ENCODE measurements around the gene PRR13.

The PRR13 gene

GRCh38 chr12:53492830-53493609 is 51.5 kb downstream of the PRR13 start:
- H3K9me2 ChIP-seq (replicated peaks; ENCODE audit: control insufficient read depth, low read length): no peaks in the 10 kb centered on the region
- peaks cover 5% of the 10 kb centered on the region; the same call in 1 of the 2 replicates for H3K79me2 ChIP-seq (ENCODE audit: control insufficient read depth, low read length)
- peak overlapping the region; percentile 93 for H3K4me3 ChIP-seq (ENCODE audit: low read length)

DNA sequence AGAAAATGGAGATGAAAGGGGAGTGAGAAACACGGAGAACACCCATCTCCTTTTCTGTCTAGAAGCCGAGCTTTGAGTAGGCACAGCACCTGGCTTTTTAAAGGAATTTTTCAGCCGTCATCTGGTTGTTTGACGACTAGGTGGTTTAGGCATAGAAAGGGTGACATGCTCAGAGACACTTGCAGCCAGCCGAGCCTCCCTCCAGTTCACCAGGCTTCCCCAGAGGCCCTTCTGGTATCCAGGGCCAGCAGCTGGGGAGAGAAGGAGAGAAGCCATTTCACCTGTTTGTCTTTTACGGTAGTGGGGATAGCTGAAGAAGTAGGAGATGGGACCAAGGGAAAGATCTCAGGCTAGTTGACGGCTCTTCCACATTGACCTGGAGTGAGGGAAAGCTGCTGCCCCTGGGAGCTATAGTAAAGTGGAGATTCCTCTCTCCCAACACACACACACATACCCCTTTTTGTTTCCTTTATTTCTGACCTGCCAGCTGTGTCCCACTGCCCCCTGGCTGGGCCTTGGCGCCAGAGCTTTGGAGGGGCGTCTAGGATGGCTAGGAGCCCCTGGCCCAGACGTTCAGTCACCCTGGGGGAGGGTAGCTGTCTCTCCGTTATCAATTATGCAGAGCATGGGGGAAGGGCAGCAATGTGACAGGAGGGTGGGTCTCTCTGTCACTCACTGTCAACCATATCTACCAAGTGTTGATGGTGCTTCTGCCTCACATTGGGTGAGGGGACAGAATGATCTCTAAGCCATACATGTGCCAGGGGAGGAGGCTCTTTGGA is 52.3 kb downstream of the PRR13 start:
- H3K4me2 ChIP-seq (ENCODE audit: low read length): peak overlapping the region; percentile 100
- no peaks in the 10 kb centered on the region for H4K20me1 ChIP-seq (ENCODE audit: control insufficient read depth, insufficient read depth, low read depth, low read length)
- peaks cover 58% of the 10 kb centered on the region for H3K4me1 ChIP-seq (ENCODE audit: control insufficient read depth, low read length)
- TF ChIP-seq EZH2phosphoT487 (IDR thresholded peaks at IDR 0.05; ENCODE audit: borderline replicate concordance, low read length) (no peak), CTCF (IDR thresholded peaks at IDR 0.05; ENCODE audit: low read depth, low read length, poor library complexity, severe bottlenecking) (no peak)
- H3K36me3 ChIP-seq (ENCODE audit: control insufficient read depth, low read length): 0 out of 2 replicates have a peak, but pooled peaks cover 3% of the 10 kb centered on the region
- peaks cover 13% of the 10 kb centered on the region for H3K79me2 ChIP-seq (ENCODE audit: control insufficient read depth, low read length)
- H3K9me3 ChIP-seq (ENCODE audit: control insufficient read depth, insufficient read depth, low read length): no peaks in the 10 kb centered on the region
- no peaks in the 10 kb centered on the region for H3K9me2 ChIP-seq (replicated peaks; ENCODE audit: control insufficient read depth, low read length)
- H3K4me3 ChIP-seq (ENCODE audit: low read length): peak overlapping the region; percentile 93
- peak overlapping the region; percentile 24; the same call in 1 of the 2 replicates for H3K27ac ChIP-seq (ENCODE audit: low read depth, low read length)
- H3K27me3 ChIP-seq (ENCODE audit: control insufficient read depth, low read length): no peaks in the 10 kb centered on the region
- peaks cover 2% of the 10 kb centered on the region; the same call in 1 of the 2 replicates for H3F3A ChIP-seq (ENCODE audit: control insufficient read depth, insufficient read depth)

More at GRCh38 chr12:53492830-53493609, 51.5 kb downstream of the PRR13 start:
- Histone ChIP-seq H3K9me3 (ENCODE audit: control insufficient read depth, insufficient read depth, low read length) (no peaks in the 10 kb centered on the region), H3F3A (ENCODE audit: control insufficient read depth, insufficient read depth) (peaks cover 2% of the 10 kb centered on the region; the same call in 1 of the 2 replicates), H3K4me2 (ENCODE audit: low read length) (peak overlapping the region; percentile 100), H3K36me3 (ENCODE audit: control insufficient read depth, low read length) (0 out of 2 replicates have a peak, but pooled peaks cover 3% of the 10 kb centered on the region), H4K20me1 (ENCODE audit: control insufficient read depth, insufficient read depth, low read depth, low read length) (no peaks in the 10 kb centered on the region), H3K27me3 (ENCODE audit: control insufficient read depth, low read length) (no peaks in the 10 kb centered on the region), H3K27ac (ENCODE audit: low read depth, low read length) (peak overlapping the region; percentile 24; the same call in 1 of the 2 replicates), H3K4me1 (ENCODE audit: control insufficient read depth, low read length) (peaks cover 51% of the 10 kb centered on the region)
- TF ChIP-seq CTCF (IDR thresholded peaks at IDR 0.05; ENCODE audit: low read depth, low read length, poor library complexity, severe bottlenecking) (no peak), EZH2phosphoT487 (IDR thresholded peaks at IDR 0.05; ENCODE audit: borderline replicate concordance, low read length) (no peak)

Data from DOHH2 (cell line).